H1 (cell line): ENCODE data around the gene CPNE5. TPM values are rescaled to one million over a fixed set of nuclear protein-coding genes. Genes with fewer than 3 reads are reported as not detected.

Source experiments
- CTCF ChIA-PET: fragments of 300-600 bp; sonication (Branson Sonifier 250); formaldehyde crosslinking; loops from one replicate; lab custom pipeline; 2021; ENCODE audit not compliant: partially characterized antibody; lab: Charles Lee
- POLR2A ChIA-PET: fragments of 300-600 bp; sonication (Branson Sonifier 250); formaldehyde crosslinking; loops from one replicate; lab custom pipeline; 2021; ENCODE audit warnings: inconsistent platforms; ENCODE audit not compliant: partially characterized antibody; lab: Charles Lee
- DNase-seq, 2 experiments: peaks; one replicate each; pipeline versions ENCODE4 v3.0.0 to v3.0.0-alpha.2; 2010 to 2022; ENCODE audit warnings: low spot score in 2 of 2, low read depth in 1 of 2, mixed read lengths in 1 of 2
- FAIRE-seq: peaks from 2 replicates; lab custom pipeline; 2011; peaks lifted over from hg19 to GRCh38; lab: Jason Lieb, UNC
- H2AFZ ChIP-seq: 2 replicates; pipeline ENCODE4 v1.8.1; 2012; ENCODE audit warnings: low read length, inconsistent platforms
- H2AK5ac ChIP-seq: 2 replicates; pipeline ENCODE4 v1.6.1; 2013; ENCODE audit warnings: low read depth, low read length
- H2BK120ac ChIP-seq: replicated peaks from 2 replicates; pipeline ENCODE3; 2013; ENCODE audit warnings: low read depth, low read length, inconsistent platforms
- H2BK12ac ChIP-seq: 2 replicates; pipeline ENCODE4 v1.6.1; 2013; ENCODE audit warnings: low read depth, low read length
- H2BK15ac ChIP-seq: 2 replicates; pipeline ENCODE4 v1.6.1; 2013; ENCODE audit warnings: low read length
- H2BK20ac ChIP-seq: 2 replicates; pipeline ENCODE4 v1.6.1; 2013; ENCODE audit warnings: low read length
- H2BK5ac ChIP-seq: 2 replicates; pipeline ENCODE4 v1.6.1; 2013; ENCODE audit warnings: low read depth, low read length
- H3K14ac ChIP-seq: 2 replicates; pipeline ENCODE4 v1.6.1; 2013; ENCODE audit warnings: inconsistent platforms; ENCODE audit not compliant: insufficient read length
- H3K18ac ChIP-seq: 2 replicates; pipeline ENCODE4 v1.6.1; 2013; ENCODE audit warnings: low read length; ENCODE audit errors: extremely low read depth
- H3K23ac ChIP-seq: 2 replicates; pipeline ENCODE4 v1.6.1; 2013; ENCODE audit warnings: inconsistent platforms; ENCODE audit not compliant: insufficient read length
- H3K23me2 ChIP-seq: 2 replicates; pipeline ENCODE4 v1.6.1; 2013; ENCODE audit warnings: low read depth, low read length
- H3K27ac ChIP-seq: 2 replicates; pipeline ENCODE4 v1.6.1; 2011; ENCODE audit warnings: low read depth, low read length, inconsistent platforms
- H3K27me3 ChIP-seq, 4 experiments: replicated peaks in 1 of 4; 1 replicate in 1 of 4; 2 replicates in 3 of 4; pipeline versions ENCODE4 v1.6.1 to v1.8.1; 2011 to 2013; ENCODE audit warnings: low read length in 3 of 4, mild to moderate bottlenecking in 3 of 4, inconsistent platforms in 2 of 4, mixed read lengths in 2 of 4, moderate library complexity in 1 of 4; ENCODE audit not compliant: control insufficient read depth in 3 of 4, insufficient read depth in 3 of 4; ENCODE audit errors: extremely low read depth in 1 of 4
- H3K36me3 ChIP-seq, 4 experiments: 2 replicates each; pipeline versions ENCODE4 v1.6.1 to v1.8.1; 2011 to 2013; ENCODE audit warnings: mild to moderate bottlenecking in 4 of 4, low read length in 3 of 4, moderate library complexity in 2 of 4, control low read depth in 1 of 4, inconsistent platforms in 1 of 4; ENCODE audit not compliant: insufficient read depth in 4 of 4, control insufficient read depth in 2 of 4
- H3K4ac ChIP-seq: replicated peaks from 2 replicates; pipeline ENCODE3; 2013; ENCODE audit warnings: low read length, low read depth, mixed read lengths, inconsistent platforms; ENCODE audit not compliant: insufficient read length
- H3K4me1 ChIP-seq, 4 experiments: replicated peaks in 1 of 4; 1 replicate in 1 of 4; 2 replicates in 3 of 4; pipeline versions ENCODE4 v1.6.1 to v1.8.1; 2011 to 2013; ENCODE audit warnings: low read length in 3 of 4, inconsistent platforms in 2 of 4, mixed read lengths in 1 of 4; ENCODE audit not compliant: insufficient read depth in 4 of 4, control insufficient read depth in 3 of 4
- H3K4me2 ChIP-seq, 2 experiments: 2 replicates each; pipeline versions ENCODE4 v1.6.1 to v1.8.1; 2011 to 2013; ENCODE audit warnings: low read depth in 2 of 2, low read length in 2 of 2, control low read depth in 1 of 2, inconsistent platforms in 1 of 2, mild to moderate bottlenecking in 1 of 2; ENCODE audit not compliant: insufficient read depth in 1 of 2
- H3K4me3 ChIP-seq, 4 experiments: fragments of 200-600, 300-600 bp in 1 of 4; sonication (generic), shearing (Covaris generic), sonication (Bioruptor Twin) in 1 of 4; 2 replicates each; pipeline versions ENCODE4 v1.5.1 to v1.8.1; 2011 to 2016; ENCODE audit warnings: low read length in 4 of 4, low read depth in 3 of 4, control low read depth in 2 of 4, inconsistent platforms in 2 of 4, mild to moderate bottlenecking in 2 of 4, mixed read lengths in 1 of 4, moderate library complexity in 1 of 4; ENCODE audit not compliant: insufficient read depth in 2 of 4; ENCODE audit errors: extremely low read depth in 1 of 4
- H3K56ac ChIP-seq: replicated peaks from 2 replicates; pipeline ENCODE3; 2013; ENCODE audit warnings: low read depth, mild to moderate bottlenecking, mixed read lengths, low read length, inconsistent platforms; ENCODE audit not compliant: insufficient read length
- H3K79me1 ChIP-seq: 2 replicates; pipeline ENCODE4 v1.6.1; 2013; ENCODE audit warnings: low read depth, low read length, control low read depth
- H3K79me2 ChIP-seq, 2 experiments: 2 replicates each; pipeline versions ENCODE4 v1.6.1 to v1.8.1; 2012 to 2013; ENCODE audit warnings: low read length in 2 of 2, mild to moderate bottlenecking in 2 of 2, inconsistent platforms in 1 of 2; ENCODE audit not compliant: insufficient read depth in 2 of 2, control insufficient read depth in 1 of 2
- H3K9ac ChIP-seq, 4 experiments: replicated peaks in 1 of 4; 1 replicate in 1 of 4; 2 replicates in 3 of 4; pipeline versions ENCODE4 v1.6.1 to v1.8.1; 2011 to 2013; ENCODE audit warnings: low read depth in 3 of 4, low read length in 3 of 4, control low read depth in 2 of 4, mild to moderate bottlenecking in 2 of 4, moderate library complexity in 2 of 4, inconsistent platforms in 1 of 4; ENCODE audit errors: extremely low read depth in 1 of 4
- H3K9me3 ChIP-seq, 2 experiments: 2 replicates each; pipeline versions ENCODE4 v1.6.1 to v1.8.1; 2012 to 2013; ENCODE audit warnings: mild to moderate bottlenecking in 2 of 2, moderate library complexity in 2 of 2, control low read depth in 1 of 2, inconsistent platforms in 1 of 2, low read depth in 1 of 2, low read length in 1 of 2, mixed read lengths in 1 of 2; ENCODE audit not compliant: insufficient read depth in 2 of 2
- H4K20me1 ChIP-seq, 2 experiments: replicated peaks in 1 of 2; 2 replicates each; pipeline versions ENCODE3 to v1.8.1; 2011 to 2013; ENCODE audit warnings: inconsistent platforms in 2 of 2, low read length in 2 of 2, mild to moderate bottlenecking in 1 of 2; ENCODE audit not compliant: insufficient read depth in 2 of 2, control insufficient read depth in 1 of 2
- H4K5ac ChIP-seq: 2 replicates; pipeline ENCODE4 v1.6.1; 2013; ENCODE audit warnings: low read length, low read depth, mixed read lengths, inconsistent platforms; ENCODE audit not compliant: insufficient read length
- H4K8ac ChIP-seq: 2 replicates; pipeline ENCODE4 v1.8.0; 2013; ENCODE audit warnings: mild to moderate bottlenecking, moderate library complexity, low read length, inconsistent platforms; ENCODE audit not compliant: insufficient read depth; ENCODE audit errors: extremely low read depth
- H4K91ac ChIP-seq: replicated peaks from 2 replicates; pipeline ENCODE3; 2013; ENCODE audit warnings: low read length, mixed read lengths, inconsistent platforms; ENCODE audit not compliant: insufficient read length
- GABPA ChIP-seq: IDR thresholded peaks from 2 replicates; pipeline ENCODE4 v1.6.1; 2011; ENCODE audit warnings: mild to moderate bottlenecking, low read length, moderate library complexity, borderline replicate concordance; ENCODE audit not compliant: insufficient read depth
- KDM1A ChIP-seq: fragments of 200-600, 300-600 bp; sonication (generic); IDR thresholded peaks from 2 replicates; pipeline ENCODE4 v1.7.1; 2016; ENCODE audit warnings: mild to moderate bottlenecking, low read length, borderline replicate concordance
- RAD21 ChIP-seq, 2 experiments: IDR thresholded peaks in 1 of 2; conservative IDR thresholded peaks in 1 of 2; 2 replicates each; pipeline ENCODE4 v1.6.1; 2011; ENCODE audit warnings: low read depth in 2 of 2, low read length in 2 of 2, improper control_type of control experiment in 1 of 2, inconsistent platforms in 1 of 2, mild to moderate bottlenecking in 1 of 2, moderate library complexity in 1 of 2
- TEAD4 ChIP-seq: IDR thresholded peaks from 2 replicates; pipeline ENCODE4 v1.6.1; 2012; ENCODE audit warnings: low read depth, low read length, inconsistent platforms, mixed read lengths
- WGBS, 2 experiments: shearing (Covaris generic) in 1 of 2; methylation state at CpG; one replicate each; pipeline versions ENCODE4 v1.1.6 to v1.1.7; 2013 to 2015; ENCODE audit warnings: low lambda C conversion rate in 2 of 2, mixed read lengths in 2 of 2, inconsistent platforms in 1 of 2, low coverage in 1 of 2, missing lambda C conversion rate in 1 of 2; ENCODE audit not compliant: insufficient replicate concordance in 2 of 2, insufficient coverage in 1 of 2, insufficient read length in 1 of 2; ENCODE audit errors: extremely low coverage in 1 of 2, missing lambda C conversion rate in 1 of 2; 5-methylcytosine and 5-hydroxymethylcytosine counted together
- polyA plus RNA-seq, 7 experiments: library from polyadenylated mRNA; depleted of rRNA in 3 of 7; stranded (reverse) in 5 of 7; unstranded in 2 of 7; fragments of >200 nt in 5 of 7; fragments of 200-250 nt in 2 of 7; gene quantifications; 1 replicate in 5 of 7; 2 replicates in 1 of 7; 4 replicates in 1 of 7; pipeline versions ENCODE4 v1.2.1 to v1.2.3, GENCODE V29; 2011 to 2013; ENCODE audit warnings: missing spikeins in 2 of 7, mixed read lengths in 2 of 7
- total RNA-seq: library from RNA; stranded (reverse); fragmentation: NEBNext Ultra II Directional; extraction: Animal tissue kit (Norgen Biotek cat#: 25700); gene quantifications from 2 replicates; pipeline ENCODE4 v1.2.1, GENCODE V29; 2021
- TF ChIP-seq, protein P1 (sequence below), 3 experiments: IDR thresholded peaks; 1 replicate in 2 of 3; 2 replicates in 1 of 3; pipeline versions ENCODE4 v1.5.1 to v1.6.1; 2011; ENCODE audit warnings: low read length in 3 of 3, mild to moderate bottlenecking in 3 of 3, inconsistent platforms in 2 of 3, low read depth in 1 of 3, moderate library complexity in 1 of 3; ENCODE audit not compliant: insufficient read depth in 1 of 3; ENCODE audit errors: control extremely low read depth in 1 of 3

The CPNE5 gene
- total and polyA plus RNA-seq, 2 of the 8 experiments (the other 6 are each of a cell fraction or from before 2014, with no cell fraction given), result 0.88 to 1.8 TPM

- H2AFZ ChIP-seq, result no peak overlapping the region
- peaks cover 8 to 34% (median 16%) of the 10 kb centered on the region in 4 experiments; a peak in 7 of 8 replicates for H3K36me3 ChIP-seq
- WGBS, 2 experiments, result 47% methylated on average over 3 of the region's 3 CpGs; no CpG with 5 or more reads in 1 of the 2 experiments
- peaks cover 5% of the 10 kb centered on the region for H3K23me2 ChIP-seq
- H3K18ac ChIP-seq, result no peak overlapping the region
- no peaks in the 10 kb centered on the region for H3K79me2 ChIP-seq
- no peak overlapping the region for H3K27ac ChIP-seq
- peaks cover 0 to 9% (median 0%) of the 10 kb centered on the region in 4 experiments; a peak in 2 of 7 replicates for H3K27me3 ChIP-seq
- H2BK120ac ChIP-seq, result no peak overlapping the region
- H2BK12ac ChIP-seq, result no peak overlapping the region
- no peak overlapping the region for H4K8ac ChIP-seq
- no peak overlapping the region for H3K56ac ChIP-seq
- ChIA-PET CTCF (interaction anchor here (0.5 to 13.7 kb wide), 24 partner anchors 7 to 365 kb away, joined by 3 to 293 read pairs (median 6); partner anchors contain the start of genes PI16 and PPIL1), POLR2A (interaction anchor here (0.7 to 1.8 kb wide), 7 partner anchors 13 to 85 kb away, joined by 3 to 5 read pairs (median 3); no protein-coding TSS in a partner anchor)
- H3K79me1 ChIP-seq, result no peaks in the 10 kb centered on the region
- DNase-seq (peak in 1 of 2 experiments; percentile 71), FAIRE-seq (no peak)
- no peaks in the 10 kb centered on the region for H3K9me3 ChIP-seq
- H2BK5ac ChIP-seq, result no peak overlapping the region
- 0 out of 2 replicates have a peak overlapping the region, but pooled peaks have one; percentile 56 for H2BK20ac ChIP-seq
- no peak overlapping the region for H4K5ac ChIP-seq
- no peak overlapping the region for H3K14ac ChIP-seq
- H3K23ac ChIP-seq, result no peak overlapping the region
- no peak overlapping the region for H4K91ac ChIP-seq
- TF ChIP-seq RAD21 (IDR thresholded peaks at IDR 0.05 in 1 of 2, conservative IDR thresholded peaks at IDR 0.05 in 1 of 2; ENCODE audit: low read depth in 2 of 2, low read length in 2 of 2) (peak; percentile 81 to 89), GABPA (0 out of 2 replicates have a peak, but pooled peaks have one; percentile 26), KDM1A (no peak), TEAD4 (0 out of 2 replicates have a peak, but pooled peaks have one; percentile 19)
- TF ChIP-seq, protein P1, sequence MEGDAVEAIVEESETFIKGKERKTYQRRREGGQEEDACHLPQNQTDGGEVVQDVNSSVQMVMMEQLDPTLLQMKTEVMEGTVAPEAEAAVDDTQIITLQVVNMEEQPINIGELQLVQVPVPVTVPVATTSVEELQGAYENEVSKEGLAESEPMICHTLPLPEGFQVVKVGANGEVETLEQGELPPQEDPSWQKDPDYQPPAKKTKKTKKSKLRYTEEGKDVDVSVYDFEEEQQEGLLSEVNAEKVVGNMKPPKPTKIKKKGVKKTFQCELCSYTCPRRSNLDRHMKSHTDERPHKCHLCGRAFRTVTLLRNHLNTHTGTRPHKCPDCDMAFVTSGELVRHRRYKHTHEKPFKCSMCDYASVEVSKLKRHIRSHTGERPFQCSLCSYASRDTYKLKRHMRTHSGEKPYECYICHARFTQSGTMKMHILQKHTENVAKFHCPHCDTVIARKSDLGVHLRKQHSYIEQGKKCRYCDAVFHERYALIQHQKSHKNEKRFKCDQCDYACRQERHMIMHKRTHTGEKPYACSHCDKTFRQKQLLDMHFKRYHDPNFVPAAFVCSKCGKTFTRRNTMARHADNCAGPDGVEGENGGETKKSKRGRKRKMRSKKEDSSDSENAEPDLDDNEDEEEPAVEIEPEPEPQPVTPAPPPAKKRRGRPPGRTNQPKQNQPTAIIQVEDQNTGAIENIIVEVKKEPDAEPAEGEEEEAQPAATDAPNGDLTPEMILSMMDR (IDR thresholded peaks at IDR 0.05; ENCODE audit: control extremely low read depth in 1 of 3, insufficient read depth in 1 of 3, low read depth in 1 of 3, low read length in 3 of 3), result peak in 2 of 3 experiments; percentile 75 to 85; a peak in 3 of 4 replicates
- H2BK15ac ChIP-seq, result no peak overlapping the region
- H3K4me3 ChIP-seq, result no peak overlapping the region
- peaks cover 0 to 2% of the 10 kb centered on the region in 2 experiments for H4K20me1 ChIP-seq
- no peak overlapping the region for H2AK5ac ChIP-seq
- H3K4me2 ChIP-seq, result no peak overlapping the region
- H3K4ac ChIP-seq, result no peak overlapping the region
- peaks cover 7 to 17% (median 9%) of the 10 kb centered on the region in 4 experiments for H3K4me1 ChIP-seq
- no peak overlapping the region for H3K9ac ChIP-seq
These were observed 11.9 kb upstream of the CPNE5 start for GRCh38 chr6:36851149-36851614.
